ENCODE measurements around the gene ACAP3. TPM values are rescaled to one million over a fixed set of nuclear protein-coding genes. Genes with fewer than 3 reads are reported as not detected.

Gene ACAP3
- total RNA-seq, 1 experiment from 2014 or later, result 30.7 TPM

DNA sequence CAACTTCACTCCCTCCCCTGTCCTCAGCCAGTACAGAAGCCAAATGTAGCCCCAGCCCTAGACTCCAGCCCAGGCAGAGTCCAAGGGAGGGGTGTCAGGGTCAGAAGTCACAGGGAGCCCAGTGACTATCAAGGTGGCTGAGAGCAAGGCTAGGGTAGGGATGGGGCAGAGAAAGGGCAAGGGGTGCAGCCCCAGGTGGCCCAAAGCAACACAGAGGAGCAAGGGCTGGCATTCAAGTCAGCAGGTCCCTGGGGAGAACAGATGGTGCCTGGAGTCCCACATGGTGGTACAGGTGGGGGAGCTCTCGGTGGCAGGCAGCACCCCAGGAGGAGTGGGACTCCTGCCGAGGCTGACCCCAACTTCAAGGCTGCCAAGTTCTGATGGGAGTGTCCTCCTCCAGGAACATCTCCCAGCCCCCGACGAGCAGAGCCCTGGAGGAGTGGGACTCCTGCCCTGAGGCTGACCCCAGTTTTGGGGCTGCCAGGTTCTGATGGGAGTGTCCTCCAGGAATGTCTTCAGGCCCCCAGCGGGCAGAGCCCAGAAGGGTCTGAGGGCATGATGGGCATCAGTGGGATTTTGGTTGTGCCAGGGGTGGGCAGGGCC, 45.2 kb upstream of the ACAP3 start:
- POLR2A ChIA-PET, result no interaction called here
- peak overlapping the region; percentile 85 for H3K27ac ChIP-seq (ENCODE audit: low read length)
- TSS peak; percentile 80 for BruUV-seq (replicated peaks)
- in situ Hi-C loops (cut with HindIII; ENCODE audit: low pct_unique_long_range_greater_than_20kb, low sequenced_read_pairs) (no loop called here), intact Hi-C loops (cut with micrococcal nuclease; ENCODE audit: unreplicated experiment) (no loop called here)
- H3K4me3 ChIP-seq (ENCODE audit: low read depth in 2 of 2, low read length in 2 of 2), result no peak overlapping the region
- no peaks in the 10 kb centered on the region; the same call in 1 of the 2 replicates for H3K36me3 ChIP-seq (ENCODE audit: control insufficient read depth, insufficient read depth, low read length)
- CTCF ChIA-PET, result no interaction called here
- ATAC-seq (no peak), DNase-seq (ENCODE audit: low read depth, low spot score) (no peak)
- TF ChIP-seq POLR2AphosphoS5 (IDR thresholded peaks at IDR 0.05; ENCODE audit: low read depth, low read length) (no peak; the same call in 1 of the 2 replicates), SIN3A (IDR thresholded peaks at IDR 0.05; ENCODE audit: borderline replicate concordance, insufficient read depth, low read depth, low read length) (no peak), TCF7L2 (IDR thresholded peaks at IDR 0.05; ENCODE audit: low read depth, low read length) (no peak)
- TF ChIP-seq, protein P1, sequence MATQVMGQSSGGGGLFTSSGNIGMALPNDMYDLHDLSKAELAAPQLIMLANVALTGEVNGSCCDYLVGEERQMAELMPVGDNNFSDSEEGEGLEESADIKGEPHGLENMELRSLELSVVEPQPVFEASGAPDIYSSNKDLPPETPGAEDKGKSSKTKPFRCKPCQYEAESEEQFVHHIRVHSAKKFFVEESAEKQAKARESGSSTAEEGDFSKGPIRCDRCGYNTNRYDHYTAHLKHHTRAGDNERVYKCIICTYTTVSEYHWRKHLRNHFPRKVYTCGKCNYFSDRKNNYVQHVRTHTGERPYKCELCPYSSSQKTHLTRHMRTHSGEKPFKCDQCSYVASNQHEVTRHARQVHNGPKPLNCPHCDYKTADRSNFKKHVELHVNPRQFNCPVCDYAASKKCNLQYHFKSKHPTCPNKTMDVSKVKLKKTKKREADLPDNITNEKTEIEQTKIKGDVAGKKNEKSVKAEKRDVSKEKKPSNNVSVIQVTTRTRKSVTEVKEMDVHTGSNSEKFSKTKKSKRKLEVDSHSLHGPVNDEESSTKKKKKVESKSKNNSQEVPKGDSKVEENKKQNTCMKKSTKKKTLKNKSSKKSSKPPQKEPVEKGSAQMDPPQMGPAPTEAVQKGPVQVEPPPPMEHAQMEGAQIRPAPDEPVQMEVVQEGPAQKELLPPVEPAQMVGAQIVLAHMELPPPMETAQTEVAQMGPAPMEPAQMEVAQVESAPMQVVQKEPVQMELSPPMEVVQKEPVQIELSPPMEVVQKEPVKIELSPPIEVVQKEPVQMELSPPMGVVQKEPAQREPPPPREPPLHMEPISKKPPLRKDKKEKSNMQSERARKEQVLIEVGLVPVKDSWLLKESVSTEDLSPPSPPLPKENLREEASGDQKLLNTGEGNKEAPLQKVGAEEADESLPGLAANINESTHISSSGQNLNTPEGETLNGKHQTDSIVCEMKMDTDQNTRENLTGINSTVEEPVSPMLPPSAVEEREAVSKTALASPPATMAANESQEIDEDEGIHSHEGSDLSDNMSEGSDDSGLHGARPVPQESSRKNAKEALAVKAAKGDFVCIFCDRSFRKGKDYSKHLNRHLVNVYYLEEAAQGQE (IDR thresholded peaks at IDR 0.05; ENCODE audit: insufficient read depth in 1 of 2, low read depth in 2 of 2, low read length in 1 of 2), result no peak
- TF ChIP-seq, protein P2, sequence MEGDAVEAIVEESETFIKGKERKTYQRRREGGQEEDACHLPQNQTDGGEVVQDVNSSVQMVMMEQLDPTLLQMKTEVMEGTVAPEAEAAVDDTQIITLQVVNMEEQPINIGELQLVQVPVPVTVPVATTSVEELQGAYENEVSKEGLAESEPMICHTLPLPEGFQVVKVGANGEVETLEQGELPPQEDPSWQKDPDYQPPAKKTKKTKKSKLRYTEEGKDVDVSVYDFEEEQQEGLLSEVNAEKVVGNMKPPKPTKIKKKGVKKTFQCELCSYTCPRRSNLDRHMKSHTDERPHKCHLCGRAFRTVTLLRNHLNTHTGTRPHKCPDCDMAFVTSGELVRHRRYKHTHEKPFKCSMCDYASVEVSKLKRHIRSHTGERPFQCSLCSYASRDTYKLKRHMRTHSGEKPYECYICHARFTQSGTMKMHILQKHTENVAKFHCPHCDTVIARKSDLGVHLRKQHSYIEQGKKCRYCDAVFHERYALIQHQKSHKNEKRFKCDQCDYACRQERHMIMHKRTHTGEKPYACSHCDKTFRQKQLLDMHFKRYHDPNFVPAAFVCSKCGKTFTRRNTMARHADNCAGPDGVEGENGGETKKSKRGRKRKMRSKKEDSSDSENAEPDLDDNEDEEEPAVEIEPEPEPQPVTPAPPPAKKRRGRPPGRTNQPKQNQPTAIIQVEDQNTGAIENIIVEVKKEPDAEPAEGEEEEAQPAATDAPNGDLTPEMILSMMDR (IDR thresholded peaks at IDR 0.05), result no peak
- no peaks in the 10 kb centered on the region for H3K27me3 ChIP-seq (ENCODE audit: control insufficient read depth, insufficient read depth, low read length)
- H3K9me3 ChIP-seq (ENCODE audit: control insufficient read depth, insufficient read depth, low read depth, low read length), result no peaks in the 10 kb centered on the region
- peaks cover 41% of the 10 kb centered on the region for H3K4me1 ChIP-seq (ENCODE audit: control insufficient read depth, insufficient read depth, low read length)

DNA sequence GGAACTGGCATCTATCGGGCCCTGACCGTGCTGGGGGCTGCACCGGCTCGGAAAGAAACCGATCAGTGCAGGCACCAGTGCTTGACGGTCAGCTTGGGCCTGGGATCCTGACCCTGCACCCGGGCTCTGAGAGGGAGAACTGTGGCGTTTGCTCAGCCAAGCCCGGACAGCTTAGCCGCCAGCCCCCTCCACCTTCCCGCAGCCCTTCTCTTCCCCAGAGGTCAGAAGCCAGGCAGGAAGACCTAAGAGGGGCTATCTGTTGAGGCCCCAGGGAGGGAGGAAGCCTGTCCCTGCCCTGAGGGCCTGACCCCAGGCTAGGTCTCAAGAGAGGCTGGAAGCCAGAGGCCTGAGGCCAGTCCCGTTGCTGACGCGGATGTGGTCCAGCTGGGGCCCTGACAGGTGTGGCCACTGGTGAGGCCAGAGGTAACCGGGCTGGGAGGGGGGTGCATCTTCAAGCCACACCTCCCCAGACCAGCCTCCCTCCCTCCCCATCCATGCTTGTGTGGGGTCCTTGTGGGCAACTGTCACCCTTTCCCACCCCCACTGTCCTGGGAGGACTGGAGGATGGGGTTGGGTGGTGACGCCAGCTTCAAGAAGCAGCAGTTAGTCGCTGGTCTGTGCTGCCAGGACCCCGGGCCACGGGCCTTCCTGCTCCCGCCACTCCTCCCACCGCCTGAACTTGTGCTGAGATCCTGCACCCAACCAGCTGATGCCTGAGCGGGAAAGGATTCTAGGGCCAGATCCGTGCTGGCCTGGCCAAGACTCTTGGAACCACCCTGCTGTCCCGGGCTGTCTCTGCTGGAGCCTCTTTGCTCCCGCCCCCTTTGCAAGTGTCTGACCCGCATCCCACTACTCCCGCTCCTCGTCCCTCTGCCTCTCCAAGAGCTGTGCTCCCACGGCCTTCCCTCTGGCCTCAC, 44.0 kb upstream of the ACAP3 start:
- peak; percentile 19 for ATAC-seq
- BruUV-seq (replicated peaks), result no TSS peak
- Histone ChIP-seq H3K9me3 (ENCODE audit: control insufficient read depth, insufficient read depth, low read depth, low read length) (no peaks in the 10 kb centered on the region), H3K4me1 (ENCODE audit: control insufficient read depth, insufficient read depth, low read length) (peaks cover 36% of the 10 kb centered on the region), H3K4me3 (ENCODE audit: low read depth in 2 of 2, low read length in 2 of 2) (peak overlapping the region; percentile 7 to 28; a peak in 3 of 4 replicates), H3K36me3 (ENCODE audit: control insufficient read depth, insufficient read depth, low read length) (no peaks in the 10 kb centered on the region; the same call in 1 of the 2 replicates), H3K27ac (ENCODE audit: low read length) (peak overlapping the region; percentile 85), H3K27me3 (ENCODE audit: control insufficient read depth, insufficient read depth, low read length) (no peaks in the 10 kb centered on the region)
- ChIA-PET CTCF (no interaction called here), POLR2A (no interaction called here)
- in situ Hi-C loops (cut with HindIII; ENCODE audit: low pct_unique_long_range_greater_than_20kb, low sequenced_read_pairs), result no loop called here
- no peak for DNase-seq (ENCODE audit: low read depth, low spot score)
- intact Hi-C loops (cut with micrococcal nuclease; ENCODE audit: unreplicated experiment), result no loop called here
- TF ChIP-seq, protein P1 (IDR thresholded peaks at IDR 0.05; ENCODE audit: insufficient read depth in 1 of 2, low read depth in 2 of 2, low read length in 1 of 2), result no peak
- TF ChIP-seq SIN3A (IDR thresholded peaks at IDR 0.05; ENCODE audit: borderline replicate concordance, insufficient read depth, low read depth, low read length) (0 out of 2 replicates have a peak, but pooled peaks have one; percentile 47), POLR2AphosphoS5 (IDR thresholded peaks at IDR 0.05; ENCODE audit: low read depth, low read length) (peak; percentile 58; the same call in 1 of the 2 replicates), TCF7L2 (IDR thresholded peaks at IDR 0.05; ENCODE audit: low read depth, low read length) (no peak)
- TF ChIP-seq, protein P2 (IDR thresholded peaks at IDR 0.05), result no peak

All from Panc1 (cell line).